Measurements from ENCODE around the gene CHMP4B. TPM values are rescaled to one million over a fixed set of nuclear protein-coding genes. Genes with fewer than 3 reads are reported as not detected.
A peak's percentile ranks its signal among the peaks of the same experiment; 100 is the strongest.

CHMP4B gene
- total and polyA plus RNA-seq, 3 donors from 2014 or later = 98.3 to 114 (median 102) TPM

DNA sequence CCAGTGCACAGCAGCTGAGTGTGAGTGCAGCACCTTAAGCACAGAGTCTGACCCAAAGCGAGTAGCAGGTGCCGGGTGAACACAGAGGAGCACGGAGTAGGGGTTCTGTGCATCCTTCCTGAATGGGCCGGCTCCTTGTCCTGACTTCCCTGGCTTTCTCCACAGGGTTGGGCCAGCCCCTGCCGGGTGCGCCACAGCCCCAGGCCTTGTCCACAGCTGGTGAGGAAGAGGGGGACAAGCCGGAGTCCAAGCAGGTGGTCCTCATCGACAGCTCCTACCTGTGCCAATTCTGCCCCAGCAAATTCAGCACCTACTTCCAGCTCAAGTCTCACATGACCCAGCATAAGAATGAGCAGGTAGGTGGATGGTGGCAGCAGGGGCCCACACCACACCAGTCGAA, 44.5 kb upstream of the CHMP4B start:
- no peaks in the 10 kb centered on the region for H3K36me3 ChIP-seq (ENCODE audit: low read depth, missing control alignments)

DNA sequence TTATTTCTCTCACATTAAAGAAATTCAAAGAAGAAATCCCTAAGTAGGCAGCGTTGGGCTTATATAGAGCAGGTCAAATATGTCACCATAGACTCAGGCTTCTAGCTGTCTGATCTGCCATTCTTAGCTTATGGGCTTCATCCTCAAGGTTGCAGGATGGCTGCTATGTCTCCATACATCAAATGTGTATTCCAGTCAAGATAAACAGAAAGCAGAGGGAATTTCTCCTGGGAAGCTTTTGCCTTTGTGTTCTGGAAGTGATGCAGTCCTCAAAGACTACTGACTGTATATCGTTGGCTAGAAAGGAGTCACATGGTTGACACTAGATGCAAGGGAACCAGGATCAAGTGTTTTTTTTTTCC, 43.4 kb upstream of the CHMP4B start:
- Histone ChIP-seq H3K27me3 (no peaks in the 10 kb centered on the region), H3K4me1 (no peaks in the 10 kb centered on the region), H3K36me3 (ENCODE audit: low read depth, missing control alignments) (no peaks in the 10 kb centered on the region), H3K27ac (no peak overlapping the region), H3K4me3 (no peak overlapping the region), H3K9me3 (no peaks in the 10 kb centered on the region)
- intact Hi-C loops (cut with DNase I; ENCODE audit: low total_unique reads) = no loop called here
- DNase-seq = no peak
- 96 to 99% methylated on average over 2 of the region's 2 CpGs for WGBS, 2 donors
- no peak for TF ChIP-seq POLR2A (IDR thresholded peaks at IDR 0.05)
- TF ChIP-seq, protein P1, sequence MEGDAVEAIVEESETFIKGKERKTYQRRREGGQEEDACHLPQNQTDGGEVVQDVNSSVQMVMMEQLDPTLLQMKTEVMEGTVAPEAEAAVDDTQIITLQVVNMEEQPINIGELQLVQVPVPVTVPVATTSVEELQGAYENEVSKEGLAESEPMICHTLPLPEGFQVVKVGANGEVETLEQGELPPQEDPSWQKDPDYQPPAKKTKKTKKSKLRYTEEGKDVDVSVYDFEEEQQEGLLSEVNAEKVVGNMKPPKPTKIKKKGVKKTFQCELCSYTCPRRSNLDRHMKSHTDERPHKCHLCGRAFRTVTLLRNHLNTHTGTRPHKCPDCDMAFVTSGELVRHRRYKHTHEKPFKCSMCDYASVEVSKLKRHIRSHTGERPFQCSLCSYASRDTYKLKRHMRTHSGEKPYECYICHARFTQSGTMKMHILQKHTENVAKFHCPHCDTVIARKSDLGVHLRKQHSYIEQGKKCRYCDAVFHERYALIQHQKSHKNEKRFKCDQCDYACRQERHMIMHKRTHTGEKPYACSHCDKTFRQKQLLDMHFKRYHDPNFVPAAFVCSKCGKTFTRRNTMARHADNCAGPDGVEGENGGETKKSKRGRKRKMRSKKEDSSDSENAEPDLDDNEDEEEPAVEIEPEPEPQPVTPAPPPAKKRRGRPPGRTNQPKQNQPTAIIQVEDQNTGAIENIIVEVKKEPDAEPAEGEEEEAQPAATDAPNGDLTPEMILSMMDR (IDR thresholded peaks at IDR 0.05) = no peak

More for the DNA sequence above, 44.5 kb upstream of the CHMP4B start:
- 95% methylated on average over 9 of the region's 9 CpGs for WGBS, 2 donors
- TF ChIP-seq, protein P1 (IDR thresholded peaks at IDR 0.05) = no peak
- TF ChIP-seq POLR2A (IDR thresholded peaks at IDR 0.05) = no peak
- DNase-seq = no peak
- Histone ChIP-seq H3K27me3 (no peaks in the 10 kb centered on the region), H3K27ac (no peak overlapping the region), H3K4me3 (no peak overlapping the region), H3K4me1 (no peaks in the 10 kb centered on the region), H3K9me3 (no peaks in the 10 kb centered on the region)
- intact Hi-C loops (cut with DNase I; ENCODE audit: low total_unique reads) = no loop called here

DNA sequence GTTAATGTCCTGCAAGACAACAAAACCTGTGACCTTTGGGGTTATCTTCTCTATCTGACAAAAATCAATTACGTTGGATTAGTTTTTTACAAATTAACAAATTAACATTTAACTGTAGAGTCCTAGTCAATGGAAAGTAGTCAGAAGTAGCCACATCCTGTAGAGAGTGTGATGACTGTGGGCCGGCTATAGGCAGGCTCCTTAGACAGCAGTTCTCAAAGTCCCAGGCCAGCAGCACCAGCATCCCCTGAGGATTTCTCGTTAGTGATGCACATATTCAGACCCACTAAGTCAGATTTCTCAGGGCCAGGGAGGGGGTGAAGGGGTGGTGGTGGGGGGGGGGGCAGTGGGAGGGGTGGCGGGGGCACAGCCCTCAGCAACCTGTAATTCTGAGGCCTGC, 42.1 kb upstream of the CHMP4B start:
- Histone ChIP-seq H3K27ac (no peak overlapping the region), H3K9me3 (no peaks in the 10 kb centered on the region), H3K4me1 (no peaks in the 10 kb centered on the region), H3K4me3 (no peak overlapping the region), H3K27me3 (no peaks in the 10 kb centered on the region), H3K36me3 (ENCODE audit: low read depth, missing control alignments) (no peaks in the 10 kb centered on the region)
- intact Hi-C loops (cut with DNase I; ENCODE audit: low total_unique reads) = no loop called here
- no peak for DNase-seq
- TF ChIP-seq, protein P1 (IDR thresholded peaks at IDR 0.05) = no peak
- WGBS, 2 donors = 92 to 94% methylated on average over 4 of the region's 4 CpGs

DNA sequence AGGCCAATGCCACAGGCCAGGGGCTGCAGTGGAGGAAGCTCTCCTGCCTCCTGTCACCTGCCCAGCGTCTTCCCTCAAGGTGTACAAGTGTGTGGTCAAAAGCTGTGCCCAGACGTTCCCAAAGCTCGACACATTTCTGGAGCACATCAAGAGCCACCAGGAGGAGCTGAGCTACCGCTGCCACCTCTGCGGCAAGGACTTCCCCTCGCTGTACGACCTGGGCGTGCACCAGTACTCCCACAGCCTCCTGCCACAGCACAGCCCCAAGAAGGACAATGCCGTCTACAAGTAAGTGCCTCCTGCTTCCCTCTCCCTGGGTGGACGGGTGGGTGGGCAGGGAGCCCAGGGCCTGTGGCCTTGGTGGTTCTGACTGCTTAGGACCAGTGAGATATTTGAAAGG, 41.1 kb upstream of the CHMP4B start:
- Histone ChIP-seq H3K4me1 (no peaks in the 10 kb centered on the region), H3K27me3 (no peaks in the 10 kb centered on the region), H3K27ac (no peak overlapping the region), H3K9me3 (no peaks in the 10 kb centered on the region), H3K36me3 (ENCODE audit: low read depth, missing control alignments) (no peaks in the 10 kb centered on the region), H3K4me3 (no peak overlapping the region)
- intact Hi-C loops (cut with DNase I; ENCODE audit: low total_unique reads) = no loop called here
- no peak for TF ChIP-seq POLR2A (IDR thresholded peaks at IDR 0.05)
- TF ChIP-seq, protein P1 (IDR thresholded peaks at IDR 0.05) = peak in 1 of 3 experiments; percentile 2
- peak; percentile 65 for DNase-seq
- WGBS, 2 donors = 80 to 100% methylated on average over 3 to 10 of the region's 10 CpGs

DNA sequence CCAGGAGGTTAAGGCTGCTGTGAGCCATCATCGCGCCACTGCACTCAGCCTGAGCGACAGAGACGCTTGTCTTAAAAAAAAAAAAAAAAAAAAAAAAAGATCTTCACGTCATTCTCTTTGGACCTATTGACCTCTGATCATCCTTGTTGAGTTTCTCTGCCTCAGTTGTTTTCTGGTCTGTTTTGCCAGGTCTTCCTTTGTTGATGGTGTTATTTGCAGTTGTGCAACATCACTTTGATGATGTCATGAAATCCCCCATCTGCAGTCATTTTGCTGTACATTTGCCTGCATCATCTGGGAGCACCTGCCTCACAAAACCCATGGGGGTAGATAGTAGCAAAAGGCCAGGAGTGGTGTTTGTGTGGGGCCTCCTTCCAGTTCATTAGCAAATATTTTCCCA, 39.2 kb upstream of the CHMP4B start:
- no peaks in the 10 kb centered on the region for H3K9me3 ChIP-seq
- intact Hi-C loops (cut with DNase I; ENCODE audit: low total_unique reads) = no loop called here
- no peaks in the 10 kb centered on the region for H3K27me3 ChIP-seq
- no peaks in the 10 kb centered on the region for H3K4me1 ChIP-seq
- DNase-seq = no peak
- no peaks in the 10 kb centered on the region for H3K36me3 ChIP-seq (ENCODE audit: low read depth, missing control alignments)
- no peak overlapping the region for H3K27ac ChIP-seq
- H3K4me3 ChIP-seq = no peak overlapping the region
- WGBS, 2 donors = 90 to 93% methylated on average over 5 of the region's 5 CpGs
- no peak for TF ChIP-seq POLR2A (IDR thresholded peaks at IDR 0.05)
